Caco-2 (cell line): Measurements from ENCODE around the gene PAXX. TPM values are rescaled to one million over a fixed set of nuclear protein-coding genes. Genes with fewer than 3 reads are reported as not detected.

Experiments
- BruUV-seq: library from RNA; stranded (reverse); fragments of 400-500 nt; replicated peaks from 2 replicates; lab custom pipeline; 2021; lab: Mats Ljungman, UMichigan
- CTCF ChIA-PET: fragments of 300-600 bp; sonication (Branson Sonifier 250); formaldehyde crosslinking; loops from one replicate; lab custom pipeline; 2022; ENCODE audit warnings: antibody characterized with exemption; lab: Charles Lee
- POLR2A ChIA-PET: fragments of 300-600 bp; sonication (Branson Sonifier 250); formaldehyde crosslinking; loops from one replicate; lab custom pipeline; 2022; ENCODE audit warnings: antibody characterized with exemption; lab: Charles Lee
- DNase-seq, 2 experiments: peaks; one replicate each; pipeline versions ENCODE4 v3.0.0 to v3.0.0-alpha.2; 2020 to 2022
- H3K27me3 ChIP-seq: replicated peaks from 2 replicates; pipeline ENCODE4 v1.6.0; 2011; ENCODE audit warnings: low read length; ENCODE audit not compliant: control insufficient read depth, insufficient read depth
- H3K36me3 ChIP-seq: 2 replicates; pipeline ENCODE4 v1.5.1; 2011; ENCODE audit warnings: low read length; ENCODE audit not compliant: control insufficient read depth, insufficient read depth
- H3K4me1 ChIP-seq: fragments of 250-450 bp; sonication (Bioruptor Pico); 2 replicates; pipeline ENCODE4 v1.5.1; 2020; ENCODE audit warnings: mild to moderate bottlenecking
- H3K4me3 ChIP-seq: 2 replicates; pipeline ENCODE4 v1.5.1; 2011; ENCODE audit warnings: low read depth, mild to moderate bottlenecking, control low read depth, low read length
- H3K9me3 ChIP-seq: fragments of 250-450 bp; sonication (Bioruptor Pico); 2 replicates; pipeline ENCODE4 v1.5.1; 2020; ENCODE audit warnings: mild to moderate bottlenecking, moderate library complexity
- H3K27ac Mint-ChIP-seq: one replicate; pipeline ENCODE4 v1.8.0; 2022; ENCODE audit warnings: mixed read lengths; ENCODE audit not compliant: unreplicated experiment
- H3K27me3 Mint-ChIP-seq: one replicate; pipeline ENCODE4 v1.8.0; 2022; ENCODE audit warnings: mixed read lengths; ENCODE audit not compliant: insufficient read depth, unreplicated experiment
- H3K36me3 Mint-ChIP-seq: one replicate; pipeline ENCODE4 v1.8.0; 2022; ENCODE audit warnings: mild to moderate bottlenecking, mixed read lengths; ENCODE audit not compliant: insufficient read depth, unreplicated experiment
- H3K4me1 Mint-ChIP-seq: one replicate; pipeline ENCODE4 v1.8.0; 2022; ENCODE audit warnings: low read depth, mixed read lengths; ENCODE audit not compliant: unreplicated experiment
- H3K4me3 Mint-ChIP-seq: one replicate; pipeline ENCODE4 v1.8.0; 2022; ENCODE audit warnings: mild to moderate bottlenecking, moderate library complexity, mixed read lengths; ENCODE audit not compliant: unreplicated experiment
- H3K9me3 Mint-ChIP-seq: one replicate; pipeline ENCODE4 v1.8.0; 2022; ENCODE audit warnings: mixed read lengths; ENCODE audit not compliant: unreplicated experiment
- CTCF ChIP-seq, 2 experiments: fragments of 200-600 bp in 1 of 2; IDR thresholded peaks; 1 replicate in 1 of 2; 2 replicates in 1 of 2; pipeline versions ENCODE4 v1.5.1 to v1.8.0; 2011 to 2022; ENCODE audit warnings: antibody characterized with exemption in 1 of 2, control low read depth in 1 of 2, inconsistent platforms in 1 of 2, low read depth in 1 of 2, low read length in 1 of 2, mild to moderate bottlenecking in 1 of 2, moderate library complexity in 1 of 2; ENCODE audit not compliant: insufficient read depth in 1 of 2, severe bottlenecking in 1 of 2, unreplicated experiment in 1 of 2
- intact Hi-C: fragments of 100-400 bp; cut with micrococcal nuclease; formaldehyde crosslinking; loops from one replicate; pipeline ENCODE4 v1.10.0; 2022; ENCODE audit not compliant: unreplicated experiment
- total RNA-seq: library from RNA; stranded (reverse); gene quantifications from 2 replicates; pipeline ENCODE4 v1.2.3, GENCODE V29; 2022

The PAXX gene
- total RNA-seq, 1 experiment from 2014 or later = 66.2 TPM

GRCh38 chr9:137011907-137012675 is 19.9 kb downstream of the PAXX start:
- no peak for DNase-seq

GRCh38 chr9:137012694-137013570 is 20.7 kb downstream of the PAXX start:
- intact Hi-C loops = no loop called here
- Histone ChIP-seq H3K4me1 (no peaks in the 10 kb centered on the region), H3K4me3 (no peak overlapping the region), H3K36me3 (no peaks in the 10 kb centered on the region; the same call in 1 of the 2 replicates), H3K9me3 (no peaks in the 10 kb centered on the region), H3K27me3 (no peaks in the 10 kb centered on the region)
- no peak for TF ChIP-seq CTCF (IDR thresholded peaks at IDR 0.05; ENCODE audit: insufficient read depth in 1 of 2, low read depth in 1 of 2, low read length in 1 of 2, severe bottlenecking in 1 of 2, unreplicated experiment in 1 of 2)
- DNase-seq = no peak
- BruUV-seq = no TSS peak
- Mint-ChIP-seq H3K4me3 (no peak overlapping the region), H3K27ac (no peak overlapping the region), H3K36me3 (no peaks in the 10 kb centered on the region), H3K4me1 (no peaks in the 10 kb centered on the region), H3K9me3 (no peaks in the 10 kb centered on the region), H3K27me3 (no peaks in the 10 kb centered on the region)
- ChIA-PET POLR2A (no interaction called here), CTCF (no interaction called here)

More at GRCh38 chr9:137011907-137012675, 19.9 kb downstream of the PAXX start:
- Histone ChIP-seq H3K27me3 (no peaks in the 10 kb centered on the region), H3K4me1 (no peaks in the 10 kb centered on the region), H3K9me3 (no peaks in the 10 kb centered on the region), H3K36me3 (no peaks in the 10 kb centered on the region; the same call in 1 of the 2 replicates), H3K4me3 (no peak overlapping the region)
- intact Hi-C loops = no loop called here
- H3K27ac Mint-ChIP-seq = no peak overlapping the region
- ChIA-PET POLR2A (no interaction called here), CTCF (no interaction called here)
- TF ChIP-seq CTCF (IDR thresholded peaks at IDR 0.05; ENCODE audit: insufficient read depth in 1 of 2, low read depth in 1 of 2, low read length in 1 of 2, severe bottlenecking in 1 of 2, unreplicated experiment in 1 of 2) = no peak
- no peaks in the 10 kb centered on the region for H3K4me1 Mint-ChIP-seq
- no peaks in the 10 kb centered on the region for H3K36me3 Mint-ChIP-seq
- H3K4me3 Mint-ChIP-seq = no peak overlapping the region
- H3K27me3 Mint-ChIP-seq = no peaks in the 10 kb centered on the region
- no TSS peak for BruUV-seq
- no peaks in the 10 kb centered on the region for H3K9me3 Mint-ChIP-seq

- CTCF ChIA-PET = no interaction called here
- intact Hi-C loops = no loop called here
- Histone ChIP-seq H3K9me3 (no peaks in the 10 kb centered on the region), H3K27me3 (no peaks in the 10 kb centered on the region), H3K4me1 (no peaks in the 10 kb centered on the region), H3K4me3 (no peak overlapping the region), H3K36me3 (no peaks in the 10 kb centered on the region; the same call in 1 of the 2 replicates)
- no peak for TF ChIP-seq CTCF (IDR thresholded peaks at IDR 0.05; ENCODE audit: insufficient read depth in 1 of 2, low read depth in 1 of 2, low read length in 1 of 2, severe bottlenecking in 1 of 2, unreplicated experiment in 1 of 2)
- no peaks in the 10 kb centered on the region for H3K36me3 Mint-ChIP-seq
- no peak for DNase-seq
- H3K9me3 Mint-ChIP-seq = no peaks in the 10 kb centered on the region
- POLR2A ChIA-PET = no interaction called here
- H3K27ac Mint-ChIP-seq = no peak overlapping the region
- no peaks in the 10 kb centered on the region for H3K27me3 Mint-ChIP-seq
- BruUV-seq = no TSS peak
- H3K4me1 Mint-ChIP-seq = no peaks in the 10 kb centered on the region
- H3K4me3 Mint-ChIP-seq = no peak overlapping the region
Observed at GRCh38 chr9:137013571-137013940, 21.3 kb downstream of the PAXX start.
